A673 (cell line): Measurements from ENCODE around the gene DOK1.

ENCODE experiments used
- EZH2 ChIP-seq: fragments of 200-600 bp; sonication (generic); IDR thresholded peaks from 2 replicates; pipeline ENCODE4 v1.6.1; 2017; ENCODE audit warnings: borderline replicate concordance, low read depth, mild to moderate bottlenecking, mixed read lengths, antibody characterized with exemption, low read length; ENCODE audit not compliant: poor library complexity, severe bottlenecking
- TF ChIP-seq, protein P1 (sequence below): fragments of 300-800, 200-600 bp; sonication (generic); conservative IDR thresholded peaks from 2 replicates; pipeline ENCODE4 v1.5.1; 2017; ENCODE audit warnings: low read depth, mild to moderate bottlenecking, antibody characterized with exemption, low read length, moderate library complexity, mixed read lengths

DNA sequence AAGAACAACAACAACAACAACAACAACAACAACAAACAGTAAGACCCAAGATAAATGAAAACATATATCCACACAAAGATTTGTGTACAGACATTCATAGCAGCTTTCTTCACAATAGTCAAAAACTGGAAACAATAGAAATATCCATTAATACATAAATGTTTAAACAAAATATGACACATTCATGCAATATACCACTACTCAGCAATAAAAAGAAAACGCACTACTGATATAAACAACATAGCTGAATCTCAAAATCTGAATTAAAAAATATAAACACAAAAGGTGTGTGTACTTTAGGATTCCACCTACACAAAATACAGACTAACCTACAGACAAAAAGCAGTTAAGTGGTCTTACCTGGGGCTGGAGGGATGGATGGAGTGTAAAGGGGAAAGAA is 42.1 kb downstream of the DOK1 start:
- TF ChIP-seq, protein P1, sequence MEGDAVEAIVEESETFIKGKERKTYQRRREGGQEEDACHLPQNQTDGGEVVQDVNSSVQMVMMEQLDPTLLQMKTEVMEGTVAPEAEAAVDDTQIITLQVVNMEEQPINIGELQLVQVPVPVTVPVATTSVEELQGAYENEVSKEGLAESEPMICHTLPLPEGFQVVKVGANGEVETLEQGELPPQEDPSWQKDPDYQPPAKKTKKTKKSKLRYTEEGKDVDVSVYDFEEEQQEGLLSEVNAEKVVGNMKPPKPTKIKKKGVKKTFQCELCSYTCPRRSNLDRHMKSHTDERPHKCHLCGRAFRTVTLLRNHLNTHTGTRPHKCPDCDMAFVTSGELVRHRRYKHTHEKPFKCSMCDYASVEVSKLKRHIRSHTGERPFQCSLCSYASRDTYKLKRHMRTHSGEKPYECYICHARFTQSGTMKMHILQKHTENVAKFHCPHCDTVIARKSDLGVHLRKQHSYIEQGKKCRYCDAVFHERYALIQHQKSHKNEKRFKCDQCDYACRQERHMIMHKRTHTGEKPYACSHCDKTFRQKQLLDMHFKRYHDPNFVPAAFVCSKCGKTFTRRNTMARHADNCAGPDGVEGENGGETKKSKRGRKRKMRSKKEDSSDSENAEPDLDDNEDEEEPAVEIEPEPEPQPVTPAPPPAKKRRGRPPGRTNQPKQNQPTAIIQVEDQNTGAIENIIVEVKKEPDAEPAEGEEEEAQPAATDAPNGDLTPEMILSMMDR, result no peak
- TF ChIP-seq EZH2, result no peak
